IPS-NIHi11 (cell line): Measurements from ENCODE around the gene ST8SIA4.

Experiments
- DNase-seq: peaks from one replicate; pipeline ENCODE4 v3.0.0; 2012; ENCODE audit warnings: mixed read lengths, low spot score

Gene ST8SIA4

GRCh38 chr5:100867039-100867562 is 36.0 kb downstream of the ST8SIA4 start:
- DNase-seq, result no peak

- DNase-seq, result peak; percentile 3
Observed at GRCh38 chr5:100864931-100865330, 38.2 kb downstream of the ST8SIA4 start.

GRCh38 chr5:100863739-100864138 is 39.3 kb downstream of the ST8SIA4 start:
- no peak for DNase-seq

- DNase-seq, result no peak
Observed at GRCh38 chr5:100861148-100861547, 41.9 kb downstream of the ST8SIA4 start.

- no peak for DNase-seq
Observed at GRCh38 chr5:100860407-100860806, 42.7 kb downstream of the ST8SIA4 start.

GRCh38 chr5:100858987-100859545 is 44.0 kb downstream of the ST8SIA4 start:
- DNase-seq, result no peak

- DNase-seq, result no peak
Observed at GRCh38 chr5:100856462-100856861, 46.6 kb downstream of the ST8SIA4 start.

GRCh38 chr5:100855937-100856430 is 47.1 kb downstream of the ST8SIA4 start:
- no peak for DNase-seq

- DNase-seq, result no peak
Observed at GRCh38 chr5:100855295-100855694, 47.8 kb downstream of the ST8SIA4 start.

- no peak for DNase-seq
Observed at GRCh38 chr5:100854591-100854990, 48.5 kb downstream of the ST8SIA4 start.

- DNase-seq, result no peak
Observed at GRCh38 chr5:100853582-100853981, 49.5 kb downstream of the ST8SIA4 start.

- no peak for DNase-seq
Observed at GRCh38 chr5:100852988-100853449, 50.1 kb downstream of the ST8SIA4 start.

GRCh38 chr5:100852051-100852450 is 51.0 kb downstream of the ST8SIA4 start:
- DNase-seq, result no peak

GRCh38 chr5:100846772-100847171 is 56.3 kb downstream of the ST8SIA4 start:
- no peak for DNase-seq

GRCh38 chr5:100842080-100842479 is 61.0 kb downstream of the ST8SIA4 start:
- DNase-seq, result no peak

- no peak for DNase-seq
Observed at GRCh38 chr5:100841358-100842076, 61.6 kb downstream of the ST8SIA4 start.

- DNase-seq, result no peak
Observed at GRCh38 chr5:100840789-100841188, 62.3 kb downstream of the ST8SIA4 start.

- DNase-seq, result no peak
Observed at GRCh38 chr5:100840370-100840769, 62.7 kb downstream of the ST8SIA4 start.

GRCh38 chr5:100838048-100838473 is 65.0 kb downstream of the ST8SIA4 start:
- no peak for DNase-seq

GRCh38 chr5:100834519-100834918 is 68.6 kb downstream of the ST8SIA4 start:
- DNase-seq, result no peak

GRCh38 chr5:100832252-100833230 is 70.5 kb downstream of the ST8SIA4 start:
- no peak for DNase-seq

- DNase-seq, result no peak
Observed at GRCh38 chr5:100828898-100829356, 74.2 kb downstream of the ST8SIA4 start.
